NCI-H510A treated with DMSO at 0.1 percent for 48 hours (cell line): ENCODE results near the gene ARHGEF17.
"Not testable (repeated sequence)": the region's sequence is repeated elsewhere in the genome, so short reads cannot be mapped to it uniquely, and the experiment has no call there.

ENCODE experiments used
- DNase-seq: peaks from one replicate; lab custom pipeline; 2025; lab: John Stamatoyannopoulos, UW

Gene ARHGEF17, protein sequence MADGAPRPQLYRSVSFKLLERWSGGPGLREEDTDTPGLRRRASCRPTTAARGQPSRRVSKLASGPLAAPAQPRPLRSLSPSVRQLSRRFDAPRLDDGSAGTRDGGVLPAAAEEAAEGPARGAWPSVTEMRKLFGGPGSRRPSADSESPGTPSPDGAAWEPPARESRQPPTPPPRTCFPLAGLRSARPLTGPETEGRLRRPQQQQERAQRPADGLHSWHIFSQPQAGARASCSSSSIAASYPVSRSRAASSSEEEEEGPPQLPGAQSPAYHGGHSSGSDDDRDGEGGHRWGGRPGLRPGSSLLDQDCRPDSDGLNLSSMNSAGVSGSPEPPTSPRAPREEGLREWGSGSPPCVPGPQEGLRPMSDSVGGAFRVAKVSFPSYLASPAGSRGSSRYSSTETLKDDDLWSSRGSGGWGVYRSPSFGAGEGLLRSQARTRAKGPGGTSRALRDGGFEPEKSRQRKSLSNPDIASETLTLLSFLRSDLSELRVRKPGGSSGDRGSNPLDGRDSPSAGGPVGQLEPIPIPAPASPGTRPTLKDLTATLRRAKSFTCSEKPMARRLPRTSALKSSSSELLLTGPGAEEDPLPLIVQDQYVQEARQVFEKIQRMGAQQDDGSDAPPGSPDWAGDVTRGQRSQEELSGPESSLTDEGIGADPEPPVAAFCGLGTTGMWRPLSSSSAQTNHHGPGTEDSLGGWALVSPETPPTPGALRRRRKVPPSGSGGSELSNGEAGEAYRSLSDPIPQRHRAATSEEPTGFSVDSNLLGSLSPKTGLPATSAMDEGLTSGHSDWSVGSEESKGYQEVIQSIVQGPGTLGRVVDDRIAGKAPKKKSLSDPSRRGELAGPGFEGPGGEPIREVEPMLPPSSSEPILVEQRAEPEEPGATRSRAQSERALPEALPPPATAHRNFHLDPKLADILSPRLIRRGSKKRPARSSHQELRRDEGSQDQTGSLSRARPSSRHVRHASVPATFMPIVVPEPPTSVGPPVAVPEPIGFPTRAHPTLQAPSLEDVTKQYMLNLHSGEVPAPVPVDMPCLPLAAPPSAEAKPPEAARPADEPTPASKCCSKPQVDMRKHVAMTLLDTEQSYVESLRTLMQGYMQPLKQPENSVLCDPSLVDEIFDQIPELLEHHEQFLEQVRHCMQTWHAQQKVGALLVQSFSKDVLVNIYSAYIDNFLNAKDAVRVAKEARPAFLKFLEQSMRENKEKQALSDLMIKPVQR (N-terminal part only)

DNA sequence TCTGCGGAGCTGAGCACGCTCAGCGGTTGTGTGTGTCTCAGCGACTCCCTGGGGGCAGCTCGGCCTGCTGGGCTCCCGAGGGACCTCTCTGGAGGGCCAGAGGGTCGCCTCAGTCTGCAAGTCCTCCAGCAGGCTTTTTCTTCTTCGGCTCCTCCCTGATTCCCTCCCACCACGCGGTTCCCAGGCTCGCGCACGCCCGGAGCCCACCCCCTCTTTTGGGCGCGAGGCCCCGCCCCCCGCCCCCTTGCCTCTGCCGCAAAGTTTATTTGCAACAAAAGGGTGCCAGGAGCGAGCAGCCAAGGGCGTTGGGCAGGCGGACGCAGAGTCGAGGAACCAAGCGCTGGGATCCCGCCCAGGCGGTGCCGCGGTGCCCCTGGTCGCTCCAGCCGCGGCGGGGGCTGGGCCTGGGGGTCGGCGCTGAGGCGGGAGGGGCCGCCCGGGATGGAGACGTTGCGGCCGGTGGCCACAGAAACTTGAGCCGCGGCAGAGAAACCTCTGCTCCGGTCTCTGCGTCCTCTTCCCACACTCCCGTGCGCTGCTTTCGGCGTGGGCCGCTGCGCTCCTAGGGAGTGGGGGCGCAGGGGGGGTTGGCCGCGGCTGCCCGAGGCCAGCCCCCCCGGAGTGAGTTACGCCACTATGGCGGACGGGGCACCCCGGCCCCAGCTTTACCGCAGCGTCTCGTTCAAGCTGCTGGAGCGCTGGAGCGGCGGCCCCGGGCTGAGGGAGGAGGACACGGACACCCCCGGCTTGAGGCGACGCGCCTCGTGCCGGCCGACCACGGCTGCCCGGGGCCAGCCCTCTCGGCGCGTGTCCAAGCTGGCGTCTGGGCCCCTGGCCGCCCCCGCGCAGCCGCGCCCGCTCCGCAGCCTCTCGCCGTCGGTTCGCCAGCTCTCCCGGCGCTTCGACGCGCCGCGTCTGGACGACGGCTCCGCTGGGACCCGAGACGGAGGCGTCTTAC is at the start of gene ARHGEF17:
Gene ARHGEF17, plus strand, starts transcription at position 274 of the 958 bp plus-strand sequence. Its CDS starts 363 bp downstream, at position 637.
- peak; percentile 94 for DNase-seq

DNA sequence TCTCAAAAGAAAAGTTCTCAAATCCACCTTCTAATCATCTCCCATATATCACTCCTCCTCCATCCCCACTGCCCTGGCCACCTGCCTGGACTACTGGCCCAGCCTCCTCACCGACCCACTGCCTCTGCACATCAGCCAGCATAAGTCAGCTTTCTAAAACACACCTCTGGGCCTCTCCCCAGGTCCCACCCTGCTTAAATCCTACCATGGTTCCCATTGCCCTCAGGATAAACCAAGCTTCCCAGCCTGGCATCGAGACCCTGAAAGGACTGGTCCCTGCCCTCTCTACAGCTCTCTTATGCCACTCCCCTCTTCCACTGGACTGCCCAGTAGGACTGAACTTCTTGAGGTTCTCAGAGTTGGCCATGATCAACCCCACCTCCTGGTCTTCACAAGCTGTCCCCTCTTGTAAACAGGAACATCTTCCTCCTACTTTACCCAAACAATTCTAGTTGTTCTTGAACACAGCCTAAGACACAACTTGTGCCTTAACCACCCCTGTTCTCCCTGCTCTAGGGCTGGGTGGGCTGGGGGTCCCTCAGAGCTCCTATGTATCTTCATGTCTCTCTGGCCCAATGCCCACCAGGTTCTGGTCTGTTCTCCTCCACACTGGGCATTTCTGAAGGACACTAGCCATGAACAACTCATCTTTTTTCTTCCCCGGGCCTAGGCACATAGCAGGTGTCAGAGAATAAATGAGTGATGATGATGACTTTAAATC is 48.5 kb upstream of the ARHGEF17 start:
- no peak for DNase-seq

DNA sequence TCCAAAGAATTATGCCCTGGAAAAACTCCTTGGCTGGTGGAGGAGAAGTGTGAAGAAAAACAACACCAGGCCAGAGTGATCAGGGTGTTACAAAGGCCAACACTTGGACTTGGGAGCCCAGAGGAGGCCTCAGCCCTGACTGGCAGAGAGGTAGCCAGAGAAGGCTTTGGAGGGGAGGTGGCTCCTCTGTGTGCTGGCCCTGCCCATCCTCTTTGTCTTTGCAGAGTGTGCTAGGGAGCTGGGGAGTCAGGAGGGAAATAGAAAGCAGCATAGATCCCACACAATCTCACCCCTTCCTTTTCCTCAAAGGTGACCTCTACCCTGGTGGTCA is 48.0 kb upstream of the ARHGEF17 start:
- DNase-seq: no peak

DNA sequence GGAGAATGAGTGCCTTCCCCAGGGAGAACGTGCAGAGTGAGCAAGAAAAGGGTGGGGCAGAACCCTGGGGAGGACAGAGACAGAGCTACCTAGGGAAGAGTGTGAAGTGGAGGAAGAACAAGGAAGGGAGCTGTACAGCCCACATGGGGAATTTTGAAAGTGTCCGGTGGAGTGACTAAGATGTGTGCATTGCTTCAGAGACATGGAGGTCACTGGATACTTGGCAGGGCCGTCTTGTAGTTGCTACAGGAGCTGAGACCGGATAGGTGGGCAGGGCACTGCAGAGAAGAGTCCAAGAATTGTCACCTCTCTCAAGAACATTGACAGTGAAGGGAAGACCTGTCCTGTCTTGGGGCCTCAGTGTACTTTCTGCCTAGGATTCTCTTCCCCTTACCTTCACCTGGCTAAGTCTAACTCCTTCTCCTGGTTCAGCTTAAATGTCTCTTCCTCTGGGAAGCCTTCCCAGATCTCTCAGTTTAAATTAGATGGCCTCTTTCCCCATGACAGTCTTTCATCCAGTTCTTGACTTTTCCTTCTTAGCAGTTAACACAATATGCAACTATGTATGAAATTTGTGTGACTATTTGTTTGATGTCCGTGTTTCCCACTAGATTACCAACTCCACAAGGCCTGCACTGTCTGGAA is 45.1 kb upstream of the ARHGEF17 start:
- no peak for DNase-seq

DNA sequence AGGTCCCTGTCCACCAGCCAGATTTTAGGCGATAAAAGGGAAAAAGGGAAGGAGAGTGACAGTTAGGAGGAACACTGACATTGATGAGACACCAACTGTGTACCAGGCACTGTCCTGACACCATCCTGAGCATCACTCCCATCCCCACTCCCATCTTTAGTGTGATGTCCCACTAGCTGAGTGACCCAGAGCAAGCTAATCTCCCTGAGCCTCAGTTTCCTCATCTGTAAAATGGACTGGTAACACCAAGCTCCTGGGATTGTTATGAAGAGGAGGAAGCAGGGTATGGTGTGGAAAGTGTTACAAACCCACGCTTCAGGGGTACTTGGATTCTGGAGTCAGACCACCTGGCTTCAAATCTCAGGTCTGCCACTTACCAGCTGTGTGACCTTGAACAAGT is 44.4 kb upstream of the ARHGEF17 start:
- no peak for DNase-seq

DNA sequence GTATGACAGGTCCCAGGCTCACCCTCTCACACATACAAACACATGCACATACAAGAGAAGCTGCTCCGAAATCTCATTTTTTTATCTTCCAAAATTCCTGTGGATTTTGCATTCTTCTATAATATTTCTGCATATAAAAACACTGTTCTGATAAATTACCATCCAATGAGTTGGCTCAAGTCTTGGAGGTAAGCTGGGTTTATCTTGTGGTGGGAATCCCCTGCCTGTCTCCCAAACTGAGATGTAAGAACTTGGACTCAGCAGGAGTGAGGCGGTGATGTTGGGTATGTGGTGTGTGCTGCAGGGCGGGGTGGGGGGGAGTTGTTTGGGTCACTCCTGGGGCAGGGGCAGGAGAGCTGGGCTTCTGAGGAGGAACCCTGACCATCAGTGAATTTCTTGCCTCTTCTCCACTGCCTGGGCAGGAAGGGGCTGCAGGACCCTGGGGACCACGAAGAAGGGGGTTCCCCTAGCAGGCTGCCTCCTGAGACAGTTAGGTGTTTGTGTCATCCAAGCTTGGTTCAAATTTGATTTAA is 42.7 kb upstream of the ARHGEF17 start:
- no peak for DNase-seq

DNA sequence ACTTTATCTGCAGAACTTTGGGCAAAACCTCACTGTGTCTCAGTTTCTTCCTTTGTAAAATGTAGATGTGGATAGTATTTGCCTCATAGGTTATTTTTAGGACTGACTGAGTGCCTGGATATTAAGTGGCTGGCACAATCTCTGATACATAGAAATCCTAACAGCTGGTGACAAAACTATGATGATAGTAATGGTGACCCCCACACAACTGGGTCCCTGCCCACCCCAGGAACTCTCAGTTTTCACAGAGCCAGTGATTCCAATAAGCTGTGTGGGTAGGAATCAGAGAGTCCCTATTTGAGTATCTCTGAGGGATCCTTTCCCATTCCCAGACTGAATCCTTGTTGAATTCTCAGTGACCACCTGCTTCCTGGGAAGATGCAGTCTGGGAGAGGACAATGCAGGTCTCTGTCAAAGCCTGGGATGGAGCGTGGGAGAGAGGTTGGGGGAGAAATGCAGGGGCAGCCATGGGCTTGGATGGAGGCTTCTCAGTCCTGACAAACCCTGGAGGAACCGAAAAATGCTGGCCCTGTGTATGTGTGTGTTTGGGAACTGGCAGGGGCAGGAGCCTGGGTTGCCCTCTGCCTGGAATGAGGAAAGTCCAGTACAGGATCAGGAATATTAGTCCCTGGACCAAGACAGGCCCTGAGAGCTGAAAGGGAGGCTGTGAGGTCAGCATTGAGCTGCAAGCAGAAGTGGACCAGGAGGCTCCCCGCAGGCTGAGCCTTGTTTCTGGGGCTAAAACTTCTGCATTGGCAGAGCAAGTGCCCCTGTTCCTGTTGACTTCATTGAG is 42.0 kb upstream of the ARHGEF17 start:
- no peak for DNase-seq

DNA sequence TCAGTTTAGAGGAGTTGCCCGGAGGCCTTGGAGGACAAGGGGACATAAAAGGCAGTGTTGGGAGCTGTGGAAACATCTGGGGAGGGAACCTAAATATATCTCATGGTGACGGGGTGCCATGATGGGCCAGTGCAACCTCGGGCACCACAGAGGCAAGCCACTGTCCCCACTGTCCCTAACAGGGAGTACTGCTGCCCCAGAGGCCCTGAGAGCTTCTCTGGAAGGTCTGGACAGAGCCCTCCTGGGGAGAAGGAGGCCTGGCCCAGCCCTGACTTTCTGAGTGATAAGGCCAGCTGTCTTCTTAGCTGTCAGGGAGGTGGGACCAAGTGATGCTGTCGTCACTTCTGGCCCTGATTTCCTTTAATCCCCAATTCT is 41.4 kb upstream of the ARHGEF17 start:
- no peak for DNase-seq

DNA sequence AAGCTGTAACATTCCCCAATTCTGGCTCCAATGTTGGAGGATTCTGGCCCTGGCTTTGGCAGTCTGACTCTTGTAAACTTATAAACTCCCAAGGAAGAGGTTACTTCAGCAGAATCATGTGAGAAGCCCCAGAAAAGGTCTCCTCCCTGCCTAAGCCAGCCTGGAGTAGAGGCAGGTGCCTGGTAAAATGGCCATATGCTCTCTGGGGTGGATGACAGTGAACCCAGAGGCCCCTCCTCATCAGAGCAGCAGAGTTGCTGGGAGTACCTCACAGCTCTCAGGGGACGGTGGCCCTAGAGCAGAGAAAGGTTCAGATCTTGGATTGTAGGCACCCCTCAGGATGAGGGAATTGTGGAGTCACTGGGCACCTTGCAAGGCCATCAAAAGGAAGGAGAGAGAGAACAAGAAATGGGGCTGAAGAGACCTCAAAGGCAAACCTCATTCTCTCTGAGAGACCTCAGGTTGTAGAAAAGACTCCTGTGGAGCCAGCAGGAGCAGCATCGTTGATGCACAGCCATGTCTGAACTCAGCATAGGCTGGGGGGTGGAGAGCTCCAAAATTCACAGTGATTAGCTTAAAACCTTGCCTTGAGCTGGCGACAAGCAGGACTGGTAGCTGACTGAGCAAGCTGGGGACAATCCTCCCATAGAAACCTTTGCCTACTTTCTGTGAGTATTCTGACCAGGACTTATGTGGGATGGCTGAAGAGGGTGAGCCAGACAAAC is 40.8 kb upstream of the ARHGEF17 start:
- DNase-seq: no peak

DNA sequence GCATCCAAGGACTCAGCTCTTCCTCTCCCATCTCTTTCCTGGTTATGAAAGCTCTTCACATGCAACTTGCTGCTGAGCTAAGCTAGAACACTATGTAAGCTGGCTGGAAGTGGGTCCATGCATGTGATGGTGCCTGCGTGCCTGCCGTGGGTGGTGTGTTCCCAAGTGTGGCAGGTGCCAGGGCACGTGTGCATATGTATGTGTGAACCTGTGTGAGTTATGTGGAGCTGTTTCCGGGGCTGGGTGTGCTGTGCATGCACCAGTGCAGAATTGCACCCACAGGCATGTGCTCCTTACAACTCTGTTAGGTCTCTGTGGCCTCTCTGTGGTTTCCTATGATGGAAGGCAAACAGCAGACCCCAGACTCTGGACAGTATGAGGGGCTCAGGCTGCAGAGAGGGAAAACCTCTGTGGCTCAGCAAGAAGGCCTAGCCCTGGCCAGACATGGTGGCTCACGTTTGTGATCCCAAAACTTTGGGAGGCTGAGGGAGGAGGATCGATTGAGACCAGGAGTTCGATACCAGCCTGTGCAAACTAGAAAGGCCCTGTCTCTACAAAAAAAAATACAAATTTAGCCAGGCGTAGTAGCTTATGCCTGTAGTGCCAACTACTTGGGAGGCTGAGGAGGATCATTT is 40.1 kb upstream of the ARHGEF17 start:
- no peak for DNase-seq

DNA sequence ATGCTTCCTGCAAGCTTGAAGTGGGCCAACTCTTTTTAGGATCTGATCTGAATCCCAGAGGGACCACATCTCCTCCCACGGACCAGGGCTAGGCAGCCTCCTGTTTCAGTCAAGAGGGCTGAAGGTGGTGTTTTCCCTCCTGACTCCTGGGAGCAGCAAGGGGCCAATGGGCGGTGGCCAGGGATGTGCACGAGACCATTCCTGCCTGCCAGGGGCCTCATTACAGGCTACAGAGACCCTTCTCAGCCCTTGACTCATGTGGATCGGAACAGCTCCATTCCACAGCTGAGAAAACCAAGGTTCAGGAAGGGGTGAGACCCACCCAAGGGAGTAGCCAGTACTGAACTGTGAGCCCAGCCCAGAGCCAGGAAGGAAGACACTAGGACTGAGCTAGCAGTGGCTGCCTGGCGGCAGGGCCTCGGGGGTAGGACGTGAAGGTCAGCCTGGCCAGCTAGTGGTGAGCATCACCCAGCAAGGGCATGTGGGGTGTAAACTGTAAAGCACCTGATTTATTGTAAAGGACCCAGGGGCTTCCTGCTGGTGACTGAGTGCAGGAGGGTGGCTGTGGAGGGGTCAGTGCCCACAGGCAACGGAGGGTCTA is 39.3 kb upstream of the ARHGEF17 start:
- DNase-seq: no peak

DNA sequence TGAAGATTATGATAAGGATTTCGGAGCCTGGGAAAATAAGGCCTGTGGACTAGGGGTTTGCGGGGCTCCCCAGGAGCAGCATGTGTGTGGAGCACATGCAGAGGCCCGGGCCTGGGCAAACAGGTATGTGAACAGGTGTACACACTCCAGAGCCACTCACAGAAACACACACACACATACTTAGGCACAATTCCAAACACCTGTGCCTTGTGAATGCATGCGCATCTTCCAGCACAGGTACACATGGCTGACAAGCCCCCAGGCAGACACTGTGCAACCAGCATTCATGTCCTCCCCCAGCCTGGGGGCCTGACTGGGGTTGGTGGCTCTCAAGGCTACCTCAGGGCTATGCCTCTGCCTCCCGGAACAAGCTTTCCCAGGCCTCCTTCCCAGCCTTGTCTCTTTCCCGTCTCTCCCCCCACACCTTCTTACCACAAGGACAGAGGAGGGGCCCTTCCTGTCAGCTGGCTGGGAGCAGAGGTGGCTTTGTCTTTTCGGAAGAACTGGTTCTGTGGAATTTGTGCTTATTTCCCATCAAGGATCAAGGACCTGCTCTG is 38.5 kb upstream of the ARHGEF17 start:
- peak; percentile 80 for DNase-seq

DNA sequence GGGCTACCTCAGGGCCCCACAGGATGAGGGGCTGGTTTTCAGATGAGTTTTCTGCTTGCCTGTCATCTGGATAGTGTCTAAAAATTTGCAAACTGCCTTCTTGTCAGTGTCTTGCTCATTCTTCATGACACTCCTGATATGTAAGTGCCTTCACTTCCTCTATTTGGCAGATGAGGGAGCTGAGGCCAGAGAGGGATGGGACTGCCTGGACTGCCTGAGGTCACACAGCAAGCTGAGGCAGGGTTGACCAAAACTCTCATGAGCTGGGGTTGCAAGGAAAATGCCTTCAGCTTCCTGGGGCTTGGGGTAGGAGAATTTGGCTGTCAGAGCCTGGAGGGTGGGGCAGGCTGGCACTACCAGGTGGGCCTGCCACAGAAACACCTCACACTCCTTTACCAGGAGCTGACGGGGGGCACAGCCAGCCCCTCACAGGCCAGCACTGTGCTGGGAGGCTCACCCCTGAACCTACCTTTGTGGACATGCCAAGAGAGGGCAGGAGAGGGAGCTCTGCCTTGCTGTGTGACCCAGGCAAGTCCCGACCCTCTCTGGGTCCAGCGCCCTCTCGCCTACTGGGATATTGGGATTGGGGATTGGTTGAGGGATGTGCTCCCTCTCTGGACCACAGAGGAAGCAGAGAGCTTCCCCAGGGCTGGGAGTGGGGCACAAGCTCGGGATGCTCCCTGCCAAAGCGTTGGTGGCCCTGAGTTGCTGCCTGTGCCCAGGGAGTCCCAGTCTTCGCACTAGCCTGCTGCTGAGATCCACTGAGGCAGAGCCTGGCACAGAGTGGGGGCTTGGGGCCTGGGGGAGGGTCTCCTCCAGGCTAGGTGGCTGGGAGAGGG is 37.8 kb upstream of the ARHGEF17 start:
- DNase-seq: no peak

DNA sequence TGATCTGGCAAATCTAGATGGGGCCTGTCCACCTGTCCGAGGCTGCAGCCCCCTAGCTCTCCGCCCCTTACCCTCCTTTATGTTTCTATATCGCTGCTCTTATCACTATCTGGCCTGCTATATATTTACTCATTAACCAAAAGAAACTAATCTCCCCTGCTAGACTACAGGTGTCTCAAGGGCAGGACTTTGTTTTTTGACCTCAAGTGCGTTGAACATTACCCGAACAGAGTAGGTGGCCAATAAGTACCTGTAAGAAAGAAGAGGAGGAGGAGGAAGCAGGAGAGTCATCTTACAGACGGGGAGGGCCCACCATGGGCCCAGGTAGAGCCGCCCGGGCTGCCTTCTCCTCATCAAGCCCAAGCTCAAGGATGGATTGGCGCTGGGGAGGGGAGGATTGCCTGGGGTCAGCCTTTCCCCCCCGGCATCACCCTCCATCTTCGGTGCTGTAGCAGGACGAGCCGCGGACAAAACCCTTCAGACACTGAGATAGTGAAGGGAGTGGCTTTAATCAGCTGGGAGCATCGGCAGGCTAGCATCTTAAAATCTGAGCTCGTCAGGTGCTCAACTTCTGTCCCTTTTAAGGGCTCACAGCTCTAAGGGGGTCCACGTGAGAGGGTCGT is 37.1 kb upstream of the ARHGEF17 start:
- DNase-seq: no peak

DNA sequence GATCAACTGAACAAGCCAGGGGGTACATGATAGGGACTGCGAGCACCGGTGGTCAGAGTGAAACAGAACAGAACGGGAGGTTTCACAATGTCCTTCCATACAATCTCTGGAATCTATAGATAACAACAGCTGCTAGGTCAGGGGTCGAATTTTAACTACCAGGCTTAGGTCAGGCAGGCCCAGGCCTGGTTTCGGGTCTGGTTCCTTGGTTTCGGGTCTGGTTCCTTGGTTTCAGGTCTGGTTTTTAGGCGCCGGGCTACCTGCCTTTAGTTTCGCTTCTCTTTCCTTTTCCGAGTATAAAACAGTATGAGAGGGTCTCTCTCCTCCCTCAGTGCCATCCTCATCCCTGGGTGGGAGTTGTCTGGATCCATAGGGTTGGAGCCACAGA is 36.6 kb upstream of the ARHGEF17 start:
- not testable (repeated sequence) for DNase-seq
